ENCODE data around the gene KIF25.
"Not testable (repeated sequence)": the region's sequence is repeated elsewhere in the genome, so short reads cannot be mapped to it uniquely, and the experiment has no call there.

KIF25 gene

GRCh38 chr6:167972193-167972592, 25.3 kb upstream of the KIF25 start:
- in situ Hi-C loops (cut with MboI; ENCODE audit: low sequenced_read_pairs, unreplicated experiment), result no loop called here

DNA sequence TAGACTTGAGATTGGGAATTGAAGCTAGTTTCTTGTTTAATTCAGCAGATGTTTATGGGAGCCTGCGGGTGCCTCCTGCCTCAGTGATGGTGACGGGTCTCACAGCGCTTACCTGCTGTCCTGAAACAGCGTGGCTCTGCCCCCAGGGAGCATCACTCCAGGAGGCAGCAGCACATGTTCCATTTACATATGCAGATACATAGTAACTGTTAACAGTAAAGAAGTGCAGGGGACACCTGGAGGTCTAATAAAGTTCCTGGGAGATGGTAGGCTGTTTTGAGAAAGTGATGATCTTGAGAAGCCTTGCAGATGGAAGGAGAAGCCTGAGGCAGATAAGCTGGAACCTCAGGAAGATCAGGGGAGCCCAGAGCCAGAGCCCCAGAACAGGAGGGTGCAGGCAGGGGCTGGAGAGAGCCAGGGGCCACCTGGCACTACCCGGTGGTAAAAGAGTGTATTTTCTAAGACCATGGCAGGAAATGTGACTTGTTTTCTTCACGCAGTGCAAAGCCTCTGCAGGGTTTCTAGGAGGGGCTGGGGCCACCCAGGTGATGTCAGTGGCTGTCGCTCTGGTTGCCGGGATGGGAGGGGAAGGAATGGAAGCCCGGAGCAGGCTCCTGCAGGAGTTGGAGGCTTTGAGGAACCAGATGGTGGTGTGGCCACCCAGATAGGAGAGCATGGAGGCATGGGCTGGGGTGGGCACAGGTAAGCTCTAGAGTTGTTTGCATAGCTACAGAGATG, 24.2 kb upstream of the KIF25 start:
- TF ChIP-seq, protein P1, sequence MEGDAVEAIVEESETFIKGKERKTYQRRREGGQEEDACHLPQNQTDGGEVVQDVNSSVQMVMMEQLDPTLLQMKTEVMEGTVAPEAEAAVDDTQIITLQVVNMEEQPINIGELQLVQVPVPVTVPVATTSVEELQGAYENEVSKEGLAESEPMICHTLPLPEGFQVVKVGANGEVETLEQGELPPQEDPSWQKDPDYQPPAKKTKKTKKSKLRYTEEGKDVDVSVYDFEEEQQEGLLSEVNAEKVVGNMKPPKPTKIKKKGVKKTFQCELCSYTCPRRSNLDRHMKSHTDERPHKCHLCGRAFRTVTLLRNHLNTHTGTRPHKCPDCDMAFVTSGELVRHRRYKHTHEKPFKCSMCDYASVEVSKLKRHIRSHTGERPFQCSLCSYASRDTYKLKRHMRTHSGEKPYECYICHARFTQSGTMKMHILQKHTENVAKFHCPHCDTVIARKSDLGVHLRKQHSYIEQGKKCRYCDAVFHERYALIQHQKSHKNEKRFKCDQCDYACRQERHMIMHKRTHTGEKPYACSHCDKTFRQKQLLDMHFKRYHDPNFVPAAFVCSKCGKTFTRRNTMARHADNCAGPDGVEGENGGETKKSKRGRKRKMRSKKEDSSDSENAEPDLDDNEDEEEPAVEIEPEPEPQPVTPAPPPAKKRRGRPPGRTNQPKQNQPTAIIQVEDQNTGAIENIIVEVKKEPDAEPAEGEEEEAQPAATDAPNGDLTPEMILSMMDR (IDR thresholded peaks at IDR 0.05; ENCODE audit: borderline replicate concordance, control extremely low read depth, extremely low read depth, insufficient read depth, missing control alignments), result no peak
- in situ Hi-C loops (cut with MboI; ENCODE audit: low sequenced_read_pairs, unreplicated experiment), result no loop called here
- no peak for DNase-seq (ENCODE audit: low spot score)

More at GRCh38 chr6:167972193-167972592, 25.3 kb upstream of the KIF25 start:
- TF ChIP-seq, protein P1 (IDR thresholded peaks at IDR 0.05; ENCODE audit: borderline replicate concordance, control extremely low read depth, extremely low read depth, insufficient read depth, missing control alignments), result no peak
- DNase-seq (ENCODE audit: low spot score), result no peak

DNA sequence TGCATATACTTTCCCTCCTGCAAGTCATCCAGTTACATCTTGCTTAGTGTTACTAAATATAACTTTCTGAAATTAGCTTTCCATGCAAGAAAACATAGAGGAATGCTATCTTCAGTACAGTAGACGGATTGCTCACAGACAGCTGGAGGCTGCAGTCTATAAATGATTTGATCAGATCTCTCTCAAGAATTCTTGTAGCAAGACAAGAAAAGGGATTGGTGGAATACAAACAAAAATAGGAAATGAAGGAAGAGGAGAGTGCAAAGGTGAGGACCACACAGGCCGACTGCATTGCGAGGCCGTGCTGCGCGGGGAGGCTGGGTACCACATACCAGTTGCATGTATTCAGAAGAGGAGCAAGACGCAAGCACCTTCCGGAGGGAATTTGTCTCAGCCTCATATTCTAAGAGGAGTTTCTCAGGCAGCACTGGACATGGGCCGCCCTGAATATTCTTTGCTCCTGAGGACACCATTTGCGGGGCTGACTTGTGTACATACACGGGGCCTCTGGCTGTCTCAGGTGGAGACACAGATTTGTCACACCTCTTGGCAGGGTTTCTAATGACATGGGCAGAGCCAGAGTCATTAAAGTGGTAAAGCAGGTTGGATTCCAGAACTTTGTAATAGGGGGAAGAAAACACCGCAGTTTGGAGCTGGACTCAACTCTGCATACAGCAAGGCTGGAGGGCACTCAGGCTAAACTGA, 22.7 kb upstream of the KIF25 start:
- TF ChIP-seq, protein P1 (IDR thresholded peaks at IDR 0.05; ENCODE audit: borderline replicate concordance, control extremely low read depth, extremely low read depth, insufficient read depth, missing control alignments), result no peak
- DNase-seq (ENCODE audit: low spot score), result no peak
- in situ Hi-C loops (cut with MboI; ENCODE audit: low sequenced_read_pairs, unreplicated experiment), result no loop called here

- in situ Hi-C loops (cut with MboI; ENCODE audit: low sequenced_read_pairs, unreplicated experiment), result no loop called here
- no peak for DNase-seq (ENCODE audit: low spot score)
- TF ChIP-seq, protein P1 (IDR thresholded peaks at IDR 0.05; ENCODE audit: borderline replicate concordance, control extremely low read depth, extremely low read depth, insufficient read depth, missing control alignments), result no peak
Observed at GRCh38 chr6:167975458-167975857, 22.0 kb upstream of the KIF25 start.

DNA sequence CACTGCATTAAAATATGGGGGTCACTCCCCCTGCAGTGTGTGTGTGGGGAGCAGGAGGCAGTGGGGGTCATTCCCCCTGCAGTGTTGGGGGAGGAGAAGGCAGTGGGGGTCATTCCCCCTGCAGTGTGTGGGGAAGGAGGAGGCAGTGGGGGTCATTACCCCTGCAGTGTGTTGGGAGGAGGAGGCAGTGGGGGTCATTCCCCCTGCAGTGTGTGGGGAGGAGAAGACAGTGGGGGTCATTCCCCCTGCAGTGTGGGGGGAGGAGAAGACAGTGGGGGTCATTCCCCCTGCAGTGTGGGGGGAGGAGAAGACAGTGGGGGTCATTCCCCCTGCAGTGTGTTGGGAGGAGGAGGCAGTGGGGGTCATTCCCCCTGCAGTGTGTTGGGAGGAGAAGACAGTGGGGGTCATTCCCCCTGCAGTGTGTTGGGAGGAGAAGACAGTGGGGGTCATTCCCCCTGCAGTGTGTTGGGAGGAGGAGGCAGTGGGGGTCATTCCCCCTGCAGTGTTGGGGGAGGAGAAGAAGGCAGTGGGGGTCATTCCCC, 21.3 kb upstream of the KIF25 start:
- in situ Hi-C loops (cut with MboI; ENCODE audit: low sequenced_read_pairs, unreplicated experiment); DNase-seq (ENCODE audit: low spot score): not testable (repeated sequence)

DNA sequence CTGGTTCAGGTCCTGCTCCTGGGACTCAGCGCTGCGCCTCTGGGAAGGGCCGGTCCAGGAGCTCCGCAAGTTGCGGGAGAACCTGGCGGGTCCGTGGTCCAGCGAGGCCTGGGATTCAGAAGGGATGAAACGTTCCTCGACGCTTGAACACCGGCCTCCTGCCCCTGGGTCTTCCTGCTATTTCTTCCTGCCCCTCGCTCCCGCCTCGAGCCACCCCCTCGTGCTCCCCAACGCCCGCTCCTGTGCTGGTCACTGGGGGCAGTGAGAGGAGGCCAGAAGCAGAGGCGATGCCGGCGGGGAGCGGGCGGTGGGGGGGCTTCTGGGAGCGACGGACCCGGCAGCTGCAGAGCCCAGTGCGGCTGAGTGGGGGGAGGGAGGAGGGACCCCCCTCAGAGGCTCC, 20.8 kb upstream of the KIF25 start:
- TF ChIP-seq, protein P1 (IDR thresholded peaks at IDR 0.05; ENCODE audit: borderline replicate concordance, control extremely low read depth, extremely low read depth, insufficient read depth, missing control alignments), result no peak
- in situ Hi-C loops (cut with MboI; ENCODE audit: low sequenced_read_pairs, unreplicated experiment), result no loop called here
- DNase-seq (ENCODE audit: low spot score), result no peak
